ENCODE data around the gene CLASP1. TPM values are rescaled to one million over a fixed set of nuclear protein-coding genes. Genes with fewer than 3 reads are reported as not detected.

Gene CLASP1
- total RNA-seq, 4 donors from 2014 or later, result 43.0 to 53.9 (median 51.3) TPM

GRCh38 chr2:121348128-121348740 is 301.0 kb downstream of the CLASP1 start:
- in situ Hi-C loops (cut with MboI; ENCODE audit: low pct_ligation_motif_present in 1 of 4, low pct_unique_long_range_greater_than_20kb in 1 of 4, low sequenced_read_pairs in 3 of 4), result no loop called here
- 73 to 78% methylated on average over 2 to 15 of the region's 15 CpGs for WGBS, 2 donors (ENCODE audit: low coverage in 1 of 2)
- DNase-seq, result no peak
- Histone ChIP-seq H3K4me1 (peaks cover 0 to 9% (median 2%) of the 10 kb centered on the region in 4 donors), H3K36me3 (peaks cover 0 to 51% (median 10%) of the 10 kb centered on the region in 4 donors), H3K27me3 (no peaks in the 10 kb centered on the region), H3K27ac (no peak overlapping the region), H3K4me3 (no peak overlapping the region), H3K9me3 (no peaks in the 10 kb centered on the region)
- intact Hi-C loops (cut with DNase I; ENCODE audit: low total_unique reads), result no loop called here
- no peak for TF ChIP-seq POLR2A (IDR thresholded peaks at IDR 0.05)
- TF ChIP-seq EP300 (IDR thresholded peaks at IDR 0.05; ENCODE audit: low read depth), result no peak

- H3K36me3 ChIP-seq, result peaks cover 0 to 37% (median 7%) of the 10 kb centered on the region in 4 donors
- 31 to 43% methylated on average over 6 to 8 of the region's 8 CpGs for WGBS, 2 donors (ENCODE audit: low coverage in 1 of 2)
- no peak overlapping the region for H3K27ac ChIP-seq
- peaks cover 0 to 9% (median 2%) of the 10 kb centered on the region in 4 donors for H3K4me1 ChIP-seq
- intact Hi-C loops (cut with DNase I; ENCODE audit: low total_unique reads), result no loop called here
- no peaks in the 10 kb centered on the region for H3K27me3 ChIP-seq
- no peaks in the 10 kb centered on the region for H3K9me3 ChIP-seq
- H3K4me3 ChIP-seq, result no peak overlapping the region
- DNase-seq, result no peak
- in situ Hi-C loops (cut with MboI; ENCODE audit: low pct_ligation_motif_present in 1 of 4, low pct_unique_long_range_greater_than_20kb in 1 of 4, low sequenced_read_pairs in 3 of 4), result no loop called here
- TF ChIP-seq POLR2A (IDR thresholded peaks at IDR 0.05) (no peak), EP300 (IDR thresholded peaks at IDR 0.05; ENCODE audit: low read depth) (no peak), POLR2AphosphoS5 (IDR thresholded peaks at IDR 0.05) (no peak), CTCF (IDR thresholded peaks at IDR 0.05) (no peak)
Observed at GRCh38 chr2:121346859-121347258, 302.4 kb downstream of the CLASP1 start.

- 79 to 83% methylated on average over 1 to 6 of the region's 6 CpGs for WGBS, 2 donors (ENCODE audit: low coverage in 1 of 2)
- H3K4me3 ChIP-seq, result no peak overlapping the region
- peaks cover 0 to 9% (median 2%) of the 10 kb centered on the region in 4 donors for H3K4me1 ChIP-seq
- DNase-seq, result no peak
- peaks cover 0 to 37% (median 7%) of the 10 kb centered on the region in 4 donors for H3K36me3 ChIP-seq
- TF ChIP-seq EP300 (IDR thresholded peaks at IDR 0.05; ENCODE audit: low read depth) (no peak), CTCF (IDR thresholded peaks at IDR 0.05) (no peak), POLR2A (IDR thresholded peaks at IDR 0.05) (no peak), POLR2AphosphoS5 (IDR thresholded peaks at IDR 0.05) (no peak)
- no peaks in the 10 kb centered on the region for H3K9me3 ChIP-seq
- H3K27me3 ChIP-seq, result no peaks in the 10 kb centered on the region
- intact Hi-C loops (cut with DNase I; ENCODE audit: low total_unique reads) (no loop called here), in situ Hi-C loops (cut with MboI; ENCODE audit: low pct_ligation_motif_present in 1 of 4, low pct_unique_long_range_greater_than_20kb in 1 of 4, low sequenced_read_pairs in 3 of 4) (no loop called here)
- no peak overlapping the region for H3K27ac ChIP-seq
Observed at GRCh38 chr2:121346407-121346806, 302.9 kb downstream of the CLASP1 start.

GRCh38 chr2:121345887-121346286 is 303.4 kb downstream of the CLASP1 start:
- TF ChIP-seq EP300 (IDR thresholded peaks at IDR 0.05; ENCODE audit: low read depth), result no peak
- no peak for TF ChIP-seq CTCF (IDR thresholded peaks at IDR 0.05)
- no peak for TF ChIP-seq POLR2AphosphoS5 (IDR thresholded peaks at IDR 0.05)
- TF ChIP-seq POLR2A (IDR thresholded peaks at IDR 0.05), result no peak

More at GRCh38 chr2:121345887-121346286, 303.4 kb downstream of the CLASP1 start:
- Histone ChIP-seq H3K27me3 (no peaks in the 10 kb centered on the region), H3K27ac (no peak overlapping the region), H3K4me1 (peaks cover 0 to 9% (median 2%) of the 10 kb centered on the region in 4 donors), H3K36me3 (peaks cover 0 to 37% (median 7%) of the 10 kb centered on the region in 4 donors), H3K4me3 (no peak overlapping the region), H3K9me3 (no peaks in the 10 kb centered on the region)
- in situ Hi-C loops (cut with MboI; ENCODE audit: low pct_ligation_motif_present in 1 of 4, low pct_unique_long_range_greater_than_20kb in 1 of 4, low sequenced_read_pairs in 3 of 4) (no loop called here), intact Hi-C loops (cut with DNase I; ENCODE audit: low total_unique reads) (no loop called here)
- no peak for DNase-seq
- WGBS, 2 donors (ENCODE audit: low coverage in 1 of 2), result 92 to 95% methylated on average over 3 of the region's 3 CpGs
